ENCODE measurements around the gene LMNTD2.

The LMNTD2 gene, protein sequence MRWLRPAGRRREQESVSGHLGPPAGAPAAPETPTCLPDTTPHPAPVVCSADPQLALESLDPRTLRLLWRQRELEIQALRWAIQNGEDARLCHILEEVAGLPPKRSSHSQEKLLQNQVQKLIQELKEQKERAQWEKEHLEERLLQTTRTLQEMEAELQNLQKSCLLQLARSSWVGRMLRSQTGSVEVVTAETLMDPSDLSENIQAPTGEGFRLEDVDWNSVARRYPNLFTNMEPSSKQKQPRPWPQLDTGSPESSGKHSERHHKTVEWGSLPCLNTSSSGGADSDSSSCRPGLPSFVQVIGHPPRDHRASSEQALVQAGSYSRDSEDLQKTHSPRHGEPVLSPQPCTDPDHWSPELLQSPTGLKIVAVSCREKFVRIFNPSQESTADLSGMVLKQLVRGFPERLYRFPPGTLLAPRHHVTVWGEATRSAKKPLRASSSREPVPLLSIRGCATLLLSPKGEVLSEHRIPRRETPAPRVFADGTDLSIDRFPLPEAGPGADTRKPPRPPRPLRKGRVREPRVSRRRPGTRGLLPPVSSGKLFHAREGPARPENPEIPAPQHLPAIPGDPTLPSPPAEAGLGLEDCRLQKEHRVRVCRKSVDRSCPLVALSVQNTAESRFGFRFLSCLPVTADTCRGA

DNA sequence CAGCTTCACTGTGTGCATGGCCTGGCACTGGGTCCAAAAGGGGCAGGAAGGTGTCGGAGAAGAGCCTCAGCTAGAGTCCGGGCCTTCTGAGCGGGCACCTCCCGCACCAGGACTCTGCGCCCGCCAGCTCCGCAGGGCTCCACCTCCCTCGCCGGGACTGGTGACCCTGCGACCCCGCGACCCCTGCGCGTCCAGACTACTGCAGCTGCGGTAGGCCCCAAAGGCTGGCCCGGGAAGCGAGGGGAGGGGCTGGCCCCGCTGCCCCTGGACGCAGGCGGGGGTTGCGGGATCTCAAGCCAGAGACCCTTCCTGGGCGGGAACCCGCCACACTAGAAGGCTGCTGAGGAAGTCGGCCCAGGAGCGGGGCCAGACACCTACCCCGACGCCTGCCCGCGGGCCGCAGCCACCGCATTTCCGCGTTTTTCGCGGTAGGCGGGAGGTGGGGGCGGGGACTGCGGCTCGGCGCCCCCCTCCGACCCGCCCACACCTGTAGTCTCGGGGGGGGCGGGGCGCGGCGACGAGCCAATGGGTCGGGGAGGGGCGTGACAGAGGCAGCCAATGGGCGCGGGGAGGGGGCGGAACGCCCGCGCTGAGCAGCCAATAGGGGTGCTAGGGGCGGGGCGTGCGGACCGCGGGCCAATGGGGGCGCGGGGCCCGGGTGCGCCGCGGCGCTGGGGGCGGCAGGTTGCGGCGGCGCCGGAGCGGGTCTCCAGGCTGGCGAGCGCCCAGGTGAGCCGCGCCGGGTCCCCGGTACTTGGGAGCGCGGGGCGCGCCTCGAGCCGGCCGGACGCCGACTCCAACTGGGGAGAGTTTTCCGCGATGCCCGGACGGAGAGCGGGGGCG, at the start of gene LMNTD2, which contains the start of gene RASSF7:
TSS of gene LMNTD2 (minus strand) at position 434 of the 843 bp plus-strand sequence. CDS start at position 412, 22 bp downstream.
TSS of gene RASSF7 (plus strand) at position 666 of the 843 bp plus-strand sequence. CDS start 799 bp downstream, outside the sequence.
- peak; percentile 95 for DNase-seq (ENCODE audit: low read depth)

DNA sequence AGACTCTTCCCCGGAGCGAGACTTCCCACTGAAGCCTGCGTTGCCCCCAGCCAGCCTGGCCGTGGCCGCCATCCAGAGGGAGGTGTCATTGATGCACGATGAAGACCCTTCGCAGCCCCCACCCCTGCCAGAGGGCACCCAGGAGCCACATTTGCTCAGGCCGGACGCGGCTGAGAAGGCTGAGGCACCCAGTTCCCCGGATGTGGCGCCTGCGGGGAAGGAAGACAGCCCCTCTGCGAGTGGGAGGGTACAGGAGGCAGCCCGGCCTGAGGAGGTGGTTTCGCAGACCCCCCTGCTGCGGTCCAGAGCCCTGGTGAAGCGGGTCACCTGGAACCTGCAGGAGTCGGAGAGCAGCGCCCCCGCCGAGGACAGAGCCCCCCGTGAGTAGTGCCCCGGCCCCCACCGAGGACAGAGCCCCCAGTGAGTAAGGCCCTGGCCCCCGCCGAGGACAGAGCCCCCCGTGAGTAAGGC, 48.8 kb upstream of the LMNTD2 start:
- no peak for DNase-seq (ENCODE audit: low read depth)

DNA sequence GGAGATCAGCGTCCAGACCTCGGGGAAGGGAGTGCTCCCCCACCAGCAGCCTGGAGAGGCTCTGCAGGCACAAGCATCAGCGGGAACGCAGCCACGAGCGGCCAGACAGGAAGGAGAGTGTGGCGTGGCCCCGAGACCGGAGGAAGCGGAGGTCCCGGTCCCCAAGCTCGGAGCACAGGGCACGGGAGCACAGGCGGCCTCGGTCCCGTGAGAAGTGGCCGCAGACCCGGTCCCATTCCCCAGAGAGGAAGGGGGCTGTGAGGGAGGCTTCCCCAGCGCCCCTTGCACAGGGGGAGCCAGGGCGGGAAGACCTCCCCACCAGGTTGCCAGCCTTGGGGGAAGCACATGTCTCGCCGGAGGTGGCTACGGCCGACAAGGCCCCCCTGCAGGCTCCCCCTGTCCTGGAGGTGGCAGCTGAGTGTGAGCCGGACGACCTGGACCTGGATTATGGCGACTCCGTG, 48.3 kb upstream of the LMNTD2 start:
- DNase-seq (ENCODE audit: low read depth) = no peak

DNA sequence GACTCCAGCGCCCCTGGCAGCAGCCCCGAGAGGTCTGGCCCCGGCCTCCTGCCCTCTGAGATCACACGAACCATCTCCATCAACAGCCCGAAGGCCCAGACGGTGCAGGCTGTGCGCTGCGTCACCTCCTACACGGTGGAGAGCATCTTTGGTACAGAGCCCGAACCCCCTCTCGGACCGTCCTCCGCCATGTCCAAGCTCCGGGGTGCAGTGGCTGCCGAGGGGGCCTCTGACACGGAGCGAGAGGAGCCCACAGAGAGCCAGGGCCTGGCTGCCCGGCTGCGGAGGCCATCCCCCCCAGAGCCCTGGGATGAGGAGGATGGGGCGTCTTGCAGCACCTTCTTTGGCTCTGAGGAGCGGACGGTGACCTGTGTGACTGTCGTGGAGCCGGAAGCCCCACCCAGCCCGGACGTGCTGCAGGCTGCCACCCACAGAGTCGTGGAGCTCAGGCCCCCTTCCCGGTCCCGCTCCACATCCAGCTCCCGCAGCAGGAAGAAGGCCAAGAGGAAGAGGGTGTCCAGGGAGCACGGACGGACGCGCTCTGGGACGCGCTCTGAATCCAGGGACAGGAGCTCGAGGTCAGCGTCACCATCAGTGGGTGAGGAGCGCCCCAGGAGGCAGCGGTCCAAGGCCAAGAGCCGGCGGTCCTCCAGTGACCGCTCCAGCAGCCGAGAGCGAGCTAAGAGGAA, 47.6 kb upstream of the LMNTD2 start:
- DNase-seq (ENCODE audit: low read depth) = no peak

DNA sequence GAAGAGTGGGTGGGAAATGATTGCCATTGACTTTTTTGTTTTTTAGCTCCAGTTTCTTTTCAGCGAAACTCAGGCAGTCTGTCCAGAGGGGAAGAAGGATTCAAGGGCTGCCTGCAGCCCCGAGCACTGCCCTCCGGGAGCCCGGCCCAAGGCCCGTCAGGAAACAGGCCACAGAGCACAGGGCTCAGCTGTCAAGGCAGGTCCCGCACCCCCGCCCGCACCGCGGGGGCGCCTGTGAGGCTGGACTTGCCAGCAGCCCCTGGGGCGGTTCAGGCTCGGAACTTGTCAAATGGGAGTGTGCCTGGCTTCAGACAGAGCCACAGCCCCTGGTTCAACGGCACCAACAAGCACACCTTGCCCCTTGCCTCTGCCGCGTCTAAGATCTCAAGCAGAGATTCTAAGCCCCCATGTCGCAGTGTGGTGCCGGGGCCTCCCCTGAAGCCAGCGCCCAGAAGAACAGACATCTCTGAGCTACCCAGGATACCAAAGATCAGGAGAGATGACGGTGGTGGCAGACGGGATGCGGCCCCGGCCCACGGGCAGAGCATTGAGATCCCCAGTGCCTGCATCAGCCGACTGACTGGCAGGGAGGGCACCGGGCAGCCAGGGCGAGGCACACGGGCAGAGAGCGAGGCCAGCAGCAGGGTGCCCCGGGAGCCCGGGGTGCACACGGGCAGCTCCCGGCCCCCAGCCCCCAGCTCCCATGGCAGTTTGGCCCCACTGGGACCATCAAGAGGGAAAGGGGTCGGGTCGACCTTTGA, 46.7 kb upstream of the LMNTD2 start:
- DNase-seq (ENCODE audit: low read depth) = no peak

DNA sequence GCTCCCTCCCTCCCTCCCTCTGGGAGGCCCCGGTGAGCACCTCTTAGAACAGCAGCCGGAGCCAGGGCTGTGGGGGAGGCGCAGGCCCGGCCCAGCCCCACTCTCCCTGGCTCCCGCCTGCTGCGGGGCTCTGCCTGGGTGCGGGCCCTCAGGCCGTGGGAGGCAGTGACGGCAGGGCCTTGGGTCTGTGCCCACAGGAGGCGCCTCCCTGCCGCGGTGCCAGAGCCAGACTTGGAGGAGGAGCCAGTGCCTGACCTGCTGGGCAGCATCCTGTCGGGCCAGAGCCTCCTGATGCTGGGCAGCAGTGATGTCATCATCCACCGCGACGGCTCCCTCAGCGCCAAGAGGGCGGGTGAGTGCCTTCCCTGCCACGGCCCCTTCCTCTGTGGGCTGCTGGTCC, 45.7 kb upstream of the LMNTD2 start:
- no peak for DNase-seq (ENCODE audit: low read depth)

DNA sequence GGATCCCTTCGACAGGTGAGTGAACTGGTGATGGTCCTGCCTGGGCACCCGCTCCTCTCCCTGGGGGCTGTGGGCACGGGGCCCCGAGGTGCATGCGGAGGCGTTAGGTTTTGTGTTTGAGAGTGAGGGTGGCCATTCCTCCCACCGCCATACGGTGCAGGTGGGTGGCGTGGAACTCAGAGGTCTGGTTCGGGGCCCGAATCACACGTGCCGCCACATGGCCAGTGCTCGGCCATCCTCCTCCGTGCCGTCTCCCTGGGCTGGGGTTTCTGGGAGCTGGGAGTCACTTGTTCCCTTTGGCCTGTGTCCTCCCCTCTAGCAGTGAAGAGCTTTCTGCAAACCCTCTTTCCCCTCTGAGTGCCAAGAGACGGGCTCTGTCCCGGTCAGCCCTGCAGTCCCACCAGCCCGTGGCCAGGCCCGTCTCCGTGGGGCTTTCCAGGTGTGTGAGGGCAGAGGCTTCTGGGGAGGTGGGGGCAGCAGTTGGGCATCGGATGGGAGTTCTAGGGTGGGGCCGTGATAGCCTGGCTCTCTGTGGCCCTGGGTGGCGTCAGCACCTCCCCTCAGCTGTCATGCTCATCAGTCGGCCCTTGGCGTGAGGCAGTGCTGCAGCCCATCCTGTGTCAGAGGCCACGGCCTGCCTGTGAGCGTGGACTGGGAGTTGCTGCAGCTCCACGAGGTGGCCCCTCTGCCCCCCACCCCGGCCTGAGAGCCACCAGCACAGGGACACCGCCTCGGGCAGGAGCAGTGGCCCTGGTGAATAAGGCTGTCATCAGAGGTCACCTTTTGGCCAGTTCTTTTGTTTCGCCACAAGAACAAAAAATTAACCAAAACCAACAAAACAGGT, 45.0 kb upstream of the LMNTD2 start:
- DNase-seq (ENCODE audit: low read depth) = no peak

DNA sequence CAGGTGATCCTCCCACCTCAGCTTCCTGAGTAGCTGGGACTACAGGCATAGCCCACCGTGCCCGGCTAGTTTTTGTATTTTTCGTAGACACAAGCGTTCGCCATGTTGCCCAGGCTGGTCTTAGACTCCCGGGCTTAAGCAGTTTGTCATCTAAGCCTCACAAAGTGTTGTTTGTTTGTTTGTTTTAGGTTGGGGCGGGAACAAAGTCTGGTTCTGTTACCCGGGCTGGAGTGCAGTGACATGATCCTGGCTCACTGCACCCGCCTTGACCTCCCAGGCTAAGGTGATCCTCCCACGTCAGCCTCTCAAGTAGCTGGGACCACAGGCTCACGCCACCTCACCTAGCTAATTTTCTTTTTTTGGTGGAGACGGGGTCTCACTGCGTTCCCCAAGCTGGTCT, 42.6 kb upstream of the LMNTD2 start:
- DNase-seq (ENCODE audit: low read depth) = no peak

DNA sequence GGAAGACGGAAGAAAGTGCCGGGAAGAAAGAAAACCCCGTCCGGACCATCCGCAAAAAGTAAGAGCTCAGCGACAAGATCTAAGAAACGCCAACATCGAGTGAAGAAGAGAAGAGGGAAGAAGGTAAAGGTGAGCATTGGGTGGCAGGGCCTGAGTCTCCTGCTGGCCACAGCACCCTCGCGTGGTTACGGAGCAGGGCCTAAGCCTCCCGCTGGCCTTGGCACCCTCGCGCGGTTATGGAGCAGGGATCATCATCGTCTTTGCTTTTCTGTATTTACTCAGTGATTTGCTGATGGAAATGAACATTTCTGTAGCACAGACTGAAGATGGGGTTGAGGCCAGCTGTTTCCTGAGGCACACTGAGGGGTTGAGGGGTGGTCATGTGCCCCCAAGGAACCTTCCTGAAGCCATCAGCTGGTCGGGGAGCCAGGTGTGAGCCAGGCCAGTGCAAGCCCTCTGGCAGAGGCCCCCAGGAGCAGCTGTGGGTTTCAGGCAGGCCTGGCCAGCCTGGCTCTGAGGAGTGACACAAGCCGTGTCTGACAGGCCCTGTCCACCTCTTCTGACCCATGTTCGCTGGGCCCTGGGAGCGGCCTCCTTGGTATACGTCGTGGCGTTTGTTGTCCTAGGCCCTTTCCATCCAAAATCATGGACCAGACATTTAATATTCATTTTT, 41.2 kb upstream of the LMNTD2 start:
- DNase-seq (ENCODE audit: low read depth) = no peak

DNA sequence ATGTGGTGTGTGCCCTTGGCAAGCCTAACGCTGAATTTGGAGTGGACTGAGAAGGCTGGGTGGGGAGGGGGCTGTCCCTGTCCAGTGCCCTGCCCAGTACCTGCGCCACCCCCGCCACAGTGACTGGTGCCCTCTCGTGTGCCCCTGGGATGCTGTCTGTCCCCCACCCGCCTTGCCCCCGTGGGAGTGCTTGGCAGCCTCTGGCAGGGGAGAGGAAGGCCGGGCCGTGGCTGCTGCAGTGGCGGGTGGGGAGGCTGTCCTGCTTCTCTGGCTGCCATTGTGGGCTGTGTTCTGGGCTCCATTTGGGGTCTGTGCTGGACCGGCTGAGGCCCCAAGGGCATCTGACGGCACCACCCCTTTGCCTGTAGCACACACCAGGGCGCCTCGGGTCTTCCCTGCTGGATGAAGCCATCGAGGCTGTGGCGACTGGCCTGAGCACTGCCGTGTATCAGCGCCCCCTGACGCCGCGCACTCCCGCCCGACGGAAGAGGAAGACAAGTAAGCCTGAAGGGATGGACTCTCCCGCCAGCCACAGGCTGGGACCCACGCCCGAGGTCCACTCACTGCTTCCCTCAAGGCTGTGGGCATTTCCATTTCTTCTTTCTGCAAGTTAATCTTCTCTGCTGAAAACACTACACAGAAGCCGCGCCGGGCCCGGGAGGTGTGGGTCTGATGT, 37.6 kb upstream of the LMNTD2 start:
- DNase-seq (ENCODE audit: low read depth) = no peak

DNA sequence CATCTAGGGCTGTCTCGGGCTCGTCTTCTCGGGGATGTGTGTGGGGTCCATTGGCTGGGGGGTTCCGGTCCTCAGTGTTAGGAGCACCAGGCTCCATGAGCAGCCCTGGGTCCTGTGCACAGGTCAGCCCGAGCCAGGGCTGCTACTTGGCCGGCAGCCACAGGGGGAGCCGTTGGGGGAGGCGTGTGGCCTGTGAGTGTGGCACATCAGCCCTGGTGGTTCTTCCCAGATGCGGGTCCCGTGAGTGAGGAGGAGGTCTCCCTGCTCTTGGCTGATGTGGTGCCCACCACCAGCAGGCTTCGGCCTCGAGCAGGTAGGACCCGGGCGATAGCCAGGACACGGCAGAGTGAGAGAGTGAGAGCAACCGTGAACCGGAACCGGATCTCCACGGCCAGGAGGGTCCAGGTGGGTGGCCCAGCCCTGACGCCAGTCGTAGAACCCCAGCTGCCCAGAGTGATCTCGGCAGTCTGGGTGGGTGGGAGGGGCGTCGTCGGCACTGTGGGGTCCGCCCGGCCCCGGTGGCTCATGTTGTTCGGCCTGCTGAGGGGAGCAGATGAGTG, 36.7 kb upstream of the LMNTD2 start:
- DNase-seq (ENCODE audit: low read depth) = no peak

DNA sequence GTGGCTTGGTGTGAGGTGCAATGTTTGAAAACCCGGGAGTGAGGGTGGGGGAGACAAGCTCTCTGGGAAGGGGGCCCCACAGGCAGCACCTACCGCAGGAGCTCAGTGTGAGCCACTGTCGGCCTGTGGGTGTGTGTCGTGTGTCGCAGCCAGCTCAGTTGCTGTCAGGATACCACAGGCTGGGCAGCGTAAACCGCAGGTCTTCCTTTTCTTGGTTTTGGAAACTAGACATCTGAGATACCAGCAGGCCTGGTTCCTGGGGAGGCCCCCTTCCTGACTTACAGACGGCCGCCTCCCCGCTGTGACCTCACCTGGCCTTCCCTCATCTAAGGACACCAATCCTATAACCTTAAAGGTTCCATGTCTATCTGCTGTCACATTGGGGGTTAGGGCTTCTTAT, 35.8 kb upstream of the LMNTD2 start:
- DNase-seq (ENCODE audit: low read depth) = no peak

DNA sequence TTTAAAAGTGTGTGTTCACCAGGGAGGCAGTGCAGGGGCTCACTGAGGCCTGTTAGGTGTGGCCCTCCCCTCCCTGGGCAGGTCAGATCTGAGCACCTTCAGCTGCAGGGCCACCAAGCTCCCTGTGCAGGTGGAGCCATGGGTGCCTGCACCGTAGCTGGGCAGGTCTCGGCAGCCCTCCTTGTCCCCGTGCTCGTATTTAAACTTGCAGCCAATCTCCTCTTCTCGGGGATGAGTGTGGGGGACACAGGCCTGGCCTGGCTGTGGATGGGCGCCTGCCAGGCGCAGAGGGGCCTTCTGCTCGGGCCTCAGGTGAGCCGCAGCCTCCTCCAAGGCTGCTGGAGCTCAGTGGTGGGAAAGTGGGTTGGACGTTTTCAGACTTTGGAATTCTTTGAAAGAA, 34.9 kb upstream of the LMNTD2 start:
- DNase-seq (ENCODE audit: low read depth) = no peak

DNA sequence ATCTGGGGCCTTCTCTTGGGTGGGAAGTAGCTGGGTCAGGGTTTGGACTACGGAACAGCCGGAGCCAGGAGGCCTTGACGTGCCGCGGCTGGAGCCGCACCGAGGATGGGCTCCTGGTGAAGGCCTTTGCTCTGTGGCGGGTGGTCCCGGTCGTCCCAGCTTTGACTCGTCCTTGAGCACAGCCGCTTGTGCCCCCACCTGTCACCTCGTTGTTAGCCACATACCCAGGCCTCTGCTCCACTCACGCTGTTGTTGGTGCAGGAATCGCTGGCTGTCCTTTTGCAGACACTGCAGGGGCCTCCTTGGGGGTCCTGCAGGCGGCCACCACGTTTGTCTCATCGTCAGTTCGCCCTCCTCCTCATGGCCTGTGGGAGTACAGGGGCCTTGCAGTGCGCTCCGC, 32.8 kb upstream of the LMNTD2 start:
- DNase-seq (ENCODE audit: low read depth) = no peak

DNA sequence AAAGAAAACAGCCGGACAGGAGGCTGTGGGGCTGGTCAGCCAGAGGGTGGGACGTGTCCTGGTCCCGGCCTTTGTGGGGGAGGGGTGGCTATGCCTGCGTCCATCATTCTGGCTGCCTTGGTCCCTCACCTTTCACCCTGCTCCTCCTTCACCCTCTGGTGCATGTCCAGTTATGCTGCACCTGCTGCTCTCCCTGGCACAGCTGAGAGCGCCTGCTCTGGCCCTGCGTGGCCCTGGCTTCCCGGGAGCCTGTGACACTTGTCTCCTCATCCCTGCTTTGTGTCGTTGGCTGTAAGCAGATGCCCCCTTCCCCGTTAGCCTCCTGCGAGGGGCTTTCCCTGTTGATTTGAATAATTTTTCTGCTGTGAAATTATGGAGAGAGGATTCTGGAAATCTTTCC, 32.4 kb upstream of the LMNTD2 start:
- no peak for DNase-seq (ENCODE audit: low read depth)

DNA sequence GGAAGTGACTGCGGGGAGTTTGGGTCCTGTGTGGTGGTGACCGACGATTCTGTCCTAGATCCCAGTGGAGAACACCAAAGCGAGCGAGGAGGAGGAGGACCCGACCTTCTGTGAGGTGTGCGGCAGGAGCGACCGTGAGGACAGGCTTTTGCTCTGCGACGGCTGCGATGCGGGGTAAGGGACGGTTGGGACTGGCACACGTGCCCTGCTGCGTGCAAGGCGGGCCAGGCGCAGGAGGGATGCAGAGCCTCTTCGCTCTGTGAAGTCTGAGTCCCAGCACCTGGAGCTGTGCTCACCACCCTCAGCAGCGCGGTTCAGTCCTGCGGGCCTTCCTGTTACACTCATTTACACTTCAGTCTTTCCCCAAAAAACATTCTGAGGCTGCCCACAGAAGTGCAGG, 32.0 kb upstream of the LMNTD2 start:
- DNase-seq (ENCODE audit: low read depth) = no peak

DNA sequence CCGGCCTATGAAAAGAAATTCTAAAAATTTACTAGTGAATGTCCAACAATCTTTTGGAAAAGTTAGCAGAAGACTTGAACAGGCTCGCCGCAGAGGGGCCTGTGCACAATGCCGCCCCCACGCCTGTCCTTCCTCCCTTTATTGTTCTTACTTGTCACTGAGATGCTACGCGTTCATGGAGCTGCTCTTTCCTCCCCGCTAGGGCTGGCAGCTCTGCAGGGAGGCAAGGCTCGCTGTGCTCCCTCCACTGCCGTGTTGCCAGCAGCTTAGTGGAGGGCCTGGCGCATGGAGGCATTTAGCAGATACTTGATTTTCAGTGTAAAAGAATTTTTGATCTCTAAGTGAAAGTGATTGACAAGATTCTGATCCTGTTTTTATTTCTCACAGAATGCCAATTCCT, 30.5 kb upstream of the LMNTD2 start:
- no peak for DNase-seq (ENCODE audit: low read depth)

DNA sequence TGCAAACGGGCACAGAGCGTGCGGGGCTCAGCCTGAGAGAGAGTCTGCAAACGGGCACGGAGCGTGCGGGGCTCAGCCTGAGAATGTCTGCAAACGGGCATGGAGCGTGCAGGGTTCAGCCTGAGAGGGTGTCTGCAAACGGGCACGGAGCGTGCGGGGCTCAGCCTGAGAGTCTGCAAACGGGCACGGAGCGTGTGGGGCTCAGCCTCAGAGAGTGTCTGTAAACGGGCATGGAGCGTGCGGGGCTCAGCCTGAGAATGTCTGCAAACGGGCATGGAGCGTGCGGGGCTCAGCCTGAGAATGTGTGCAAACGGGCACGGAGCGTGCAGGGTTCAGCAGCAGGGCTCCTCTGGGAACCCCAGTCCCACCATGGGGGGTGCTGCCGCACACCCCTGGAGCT, 29.3 kb upstream of the LMNTD2 start:
- no peak for DNase-seq (ENCODE audit: low read depth)

DNA sequence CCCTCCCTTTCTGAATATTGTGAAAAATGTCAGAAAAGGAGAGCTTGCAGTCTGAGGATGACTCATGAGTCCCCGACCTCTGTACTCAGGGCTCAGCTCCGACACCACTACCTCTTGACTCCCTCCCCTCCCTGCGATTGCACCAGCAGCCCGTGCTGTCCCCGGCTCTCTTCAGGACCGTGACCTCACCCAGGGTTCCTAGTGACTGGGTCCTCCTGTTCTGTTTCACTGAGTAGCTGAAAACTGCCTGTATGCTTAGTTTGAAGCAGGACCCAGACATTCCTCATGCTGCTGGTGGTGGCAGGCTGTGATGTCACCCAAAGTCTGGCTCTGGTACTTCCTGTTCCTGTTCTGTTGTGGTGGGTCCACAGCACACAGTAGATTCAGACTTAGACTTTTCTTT, 27.4 kb upstream of the LMNTD2 start:
- DNase-seq (ENCODE audit: low read depth) = peak; percentile 55
